GM12873 (cell line): ENCODE data around the gene CFAP299.

Experiments used
- TF ChIP-seq, protein P1 (sequence below): IDR thresholded peaks from 2 replicates; pipeline ENCODE4 v1.5.1; 2012; ENCODE audit warnings: low read depth, mild to moderate bottlenecking, moderate library complexity, low read length, control low read depth; ENCODE audit not compliant: insufficient read depth; ENCODE audit errors: missing control alignments

Gene CFAP299

DNA sequence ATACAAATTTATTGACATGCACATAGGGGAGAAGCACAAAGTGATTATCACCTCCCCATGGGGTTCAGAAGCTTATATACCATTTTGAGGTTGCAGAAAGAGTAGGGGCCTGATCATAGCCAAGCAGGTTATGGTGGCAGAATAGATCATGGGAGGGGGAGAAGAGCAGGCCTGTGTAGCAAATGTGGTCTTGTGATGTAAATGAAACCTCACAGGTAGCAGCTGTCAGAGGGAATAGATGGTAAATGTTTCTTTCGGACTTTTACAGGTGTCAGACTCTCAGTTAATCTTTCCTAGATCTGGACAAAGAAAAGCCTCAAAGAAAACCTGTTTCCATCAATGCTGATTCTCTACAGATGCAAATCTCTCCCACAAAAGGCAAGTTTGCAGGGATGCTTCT lies 84.4 kb downstream of the CFAP299 start:
- TF ChIP-seq, protein P1, sequence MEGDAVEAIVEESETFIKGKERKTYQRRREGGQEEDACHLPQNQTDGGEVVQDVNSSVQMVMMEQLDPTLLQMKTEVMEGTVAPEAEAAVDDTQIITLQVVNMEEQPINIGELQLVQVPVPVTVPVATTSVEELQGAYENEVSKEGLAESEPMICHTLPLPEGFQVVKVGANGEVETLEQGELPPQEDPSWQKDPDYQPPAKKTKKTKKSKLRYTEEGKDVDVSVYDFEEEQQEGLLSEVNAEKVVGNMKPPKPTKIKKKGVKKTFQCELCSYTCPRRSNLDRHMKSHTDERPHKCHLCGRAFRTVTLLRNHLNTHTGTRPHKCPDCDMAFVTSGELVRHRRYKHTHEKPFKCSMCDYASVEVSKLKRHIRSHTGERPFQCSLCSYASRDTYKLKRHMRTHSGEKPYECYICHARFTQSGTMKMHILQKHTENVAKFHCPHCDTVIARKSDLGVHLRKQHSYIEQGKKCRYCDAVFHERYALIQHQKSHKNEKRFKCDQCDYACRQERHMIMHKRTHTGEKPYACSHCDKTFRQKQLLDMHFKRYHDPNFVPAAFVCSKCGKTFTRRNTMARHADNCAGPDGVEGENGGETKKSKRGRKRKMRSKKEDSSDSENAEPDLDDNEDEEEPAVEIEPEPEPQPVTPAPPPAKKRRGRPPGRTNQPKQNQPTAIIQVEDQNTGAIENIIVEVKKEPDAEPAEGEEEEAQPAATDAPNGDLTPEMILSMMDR, result no peak

DNA sequence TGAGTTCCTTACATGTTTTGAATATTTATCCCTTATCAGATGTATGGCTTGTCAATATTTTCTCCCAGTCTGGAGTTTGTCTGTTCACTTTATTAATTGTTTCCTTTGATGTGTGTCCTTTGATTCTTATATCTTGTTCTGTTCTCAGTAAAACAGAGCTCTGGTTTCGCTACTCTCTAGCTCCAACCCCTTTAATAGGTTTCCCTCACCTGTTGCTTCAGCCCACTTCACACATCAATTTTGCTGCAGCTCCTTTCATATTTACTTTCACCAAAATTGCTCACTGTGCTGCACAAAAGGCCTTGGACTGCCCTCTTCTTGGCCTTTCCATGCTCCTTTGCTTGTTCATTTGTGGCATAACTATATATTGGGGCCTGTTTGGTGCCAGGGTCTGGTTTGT lies 85.1 kb downstream of the CFAP299 start:
- TF ChIP-seq, protein P1, result no peak

DNA sequence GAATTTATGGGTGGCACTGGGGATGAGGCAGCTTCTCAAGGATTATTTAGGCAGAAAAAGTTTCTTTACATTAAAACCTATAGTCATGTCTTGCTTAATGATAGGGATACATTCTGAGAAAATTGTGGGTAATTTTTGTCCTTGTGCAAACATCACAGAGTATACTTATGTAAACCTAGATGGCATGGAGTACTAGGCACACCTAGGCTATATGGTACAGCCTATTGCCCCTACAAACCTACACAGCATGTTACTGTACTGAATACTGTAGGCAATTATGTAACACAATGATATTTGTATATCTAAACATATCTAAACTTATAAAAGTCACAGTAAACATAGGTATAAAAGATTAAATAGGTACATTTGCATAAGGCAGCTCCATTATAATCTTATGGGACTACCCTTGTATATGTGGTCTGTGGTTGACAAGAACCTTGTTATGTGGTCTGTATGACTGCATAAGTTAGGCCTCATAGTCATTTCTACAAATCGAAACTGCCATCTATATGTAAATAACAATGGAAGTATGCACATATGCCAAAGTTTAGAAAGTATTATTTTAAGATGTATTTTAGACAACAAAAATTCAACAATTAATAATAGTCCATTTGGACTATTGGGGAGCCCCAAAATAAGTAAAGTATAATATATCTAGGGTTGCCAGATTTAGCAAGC lies 87.3 kb downstream of the CFAP299 start:
- TF ChIP-seq, protein P1, result no peak

DNA sequence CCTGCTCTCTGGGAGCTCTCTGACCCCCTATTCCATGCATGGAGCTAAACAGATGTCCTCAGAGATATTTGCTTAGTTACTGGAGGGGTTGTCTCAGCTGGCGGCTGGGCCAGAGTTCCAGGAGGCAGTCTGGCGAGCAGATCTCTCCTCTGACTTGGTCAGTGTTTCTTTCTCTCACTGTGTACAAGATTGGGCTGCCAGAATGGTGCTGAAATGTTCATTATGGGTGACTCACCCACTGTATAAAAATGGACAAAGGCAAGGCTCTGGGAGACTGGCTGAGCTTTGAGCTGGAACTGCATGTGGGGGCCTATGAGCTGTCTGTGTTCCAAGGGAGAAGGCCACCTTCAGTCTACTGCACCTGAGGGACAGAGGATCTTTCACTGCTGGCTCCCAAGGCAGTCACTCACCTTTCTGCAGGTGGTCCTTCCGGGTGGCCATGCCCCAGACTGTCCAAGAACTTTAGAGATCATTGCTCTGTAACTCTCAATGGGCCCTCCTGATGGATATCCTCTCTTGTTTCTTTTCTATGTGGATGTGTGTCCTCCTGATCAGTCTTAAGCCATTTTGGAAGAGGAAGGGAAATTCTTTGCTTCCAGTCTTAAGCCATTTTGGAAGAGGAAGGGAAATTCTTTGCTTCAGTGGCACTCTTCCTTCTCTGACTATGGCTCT lies 88.2 kb downstream of the CFAP299 start:
- TF ChIP-seq, protein P1, result no peak

DNA sequence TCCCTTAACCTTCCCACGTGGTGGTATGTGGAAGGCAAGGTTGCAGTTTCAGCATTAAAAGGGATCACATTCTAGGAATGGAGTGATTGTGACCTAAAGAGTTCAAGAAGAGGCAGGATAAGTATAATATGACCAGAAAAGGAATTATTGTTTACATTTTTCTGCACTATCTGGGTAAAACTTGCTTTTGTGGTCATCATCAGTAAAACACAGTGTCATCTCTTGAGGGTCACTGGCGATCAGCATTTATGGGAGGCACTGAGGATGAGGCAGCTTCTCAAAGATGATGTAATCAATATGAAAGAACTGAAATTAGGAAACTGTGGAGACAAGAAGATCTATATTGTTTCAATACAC lies 88.7 kb downstream of the CFAP299 start:
- TF ChIP-seq, protein P1, result no peak

DNA sequence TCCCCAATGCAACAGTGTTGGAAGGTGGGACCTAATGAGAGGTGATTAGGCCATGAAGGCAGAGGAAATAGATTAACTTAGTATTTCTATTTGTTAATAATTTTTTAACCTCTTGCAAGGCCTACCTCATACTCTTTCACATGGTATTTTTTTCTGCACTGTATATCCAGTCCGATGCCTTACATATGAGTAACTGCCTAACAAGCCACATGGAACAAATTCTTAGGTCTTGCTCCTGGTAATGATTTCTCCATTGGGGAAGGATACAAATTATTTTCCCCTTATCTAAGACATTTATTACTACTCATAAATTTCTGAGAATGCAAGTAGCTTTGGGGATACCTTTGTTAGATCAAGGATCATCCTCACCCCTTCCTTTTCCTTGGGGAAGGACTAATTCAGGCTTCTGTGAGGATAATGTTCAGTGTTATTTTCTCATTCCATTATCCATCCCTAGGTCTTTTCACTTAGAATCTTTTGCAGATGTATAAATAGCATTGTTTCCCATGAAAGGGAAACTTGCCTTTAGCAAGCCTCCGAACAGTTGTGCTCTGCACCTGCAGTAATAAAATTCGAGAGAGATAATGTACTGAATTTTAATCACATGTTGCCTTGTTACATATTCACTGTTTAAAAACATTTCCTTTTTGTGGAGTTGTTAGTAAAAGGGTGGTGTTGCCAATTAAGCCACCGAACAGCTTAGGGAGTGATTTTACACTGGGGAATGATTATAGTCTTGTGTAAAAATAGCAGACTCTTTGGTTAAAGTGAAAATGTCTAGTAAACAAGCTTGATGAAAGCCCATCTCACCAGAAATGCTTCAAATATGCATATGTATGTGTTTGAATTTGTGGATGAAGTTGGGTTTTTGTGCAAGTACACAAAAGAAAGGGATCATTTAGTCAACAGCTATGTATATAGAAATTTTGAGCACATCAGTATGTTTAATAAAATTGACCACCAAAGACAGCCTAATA lies 89.9 kb downstream of the CFAP299 start:
- TF ChIP-seq, protein P1, result no peak
